Measurements from ENCODE around the gene TRPV5. TPM values are rescaled to one million over a fixed set of nuclear protein-coding genes. Genes with fewer than 3 reads are reported as not detected.

Gene TRPV5
- polyA plus RNA-seq, 1 donor: 0.73 TPM

- no CpG with 5 or more reads among the region's 2 CpGs for WGBS (ENCODE audit: insufficient coverage, low lambda C conversion rate)
- H3K36me3 ChIP-seq (ENCODE audit: control insufficient read depth, insufficient read depth, low read length): no peaks in the 10 kb centered on the region
- no peak overlapping the region for H3K4me3 ChIP-seq (ENCODE audit: low read length)
- H3K4me1 ChIP-seq (ENCODE audit: control insufficient read depth, insufficient read depth, low read length): peaks cover 15% of the 10 kb centered on the region
- H3K9me3 ChIP-seq (ENCODE audit: control insufficient read depth, low read depth, low read length): no peaks in the 10 kb centered on the region
- peak overlapping the region; percentile 8 for H3K27ac ChIP-seq (ENCODE audit: low read length)
- no peak for DNase-seq
- peaks cover 4% of the 10 kb centered on the region for H3K27me3 ChIP-seq (ENCODE audit: control insufficient read depth, insufficient read depth, low read length)
These were observed 23.1 kb downstream of the TRPV5 start for GRCh38 chr7:142910481-142910880.

- no peaks in the 10 kb centered on the region for H3K36me3 ChIP-seq (ENCODE audit: control insufficient read depth, insufficient read depth, low read length)
- H3K9me3 ChIP-seq (ENCODE audit: control insufficient read depth, low read depth, low read length): no peaks in the 10 kb centered on the region
- DNase-seq: peak; percentile 69 to 92
- H3K4me1 ChIP-seq (ENCODE audit: control insufficient read depth, insufficient read depth, low read length): peaks cover 15% of the 10 kb centered on the region
- peaks cover 4% of the 10 kb centered on the region for H3K27me3 ChIP-seq (ENCODE audit: control insufficient read depth, insufficient read depth, low read length)
- no peak overlapping the region for H3K4me3 ChIP-seq (ENCODE audit: low read length)
- H3K27ac ChIP-seq (ENCODE audit: low read length): peak overlapping the region; percentile 50
- WGBS (ENCODE audit: insufficient coverage, low lambda C conversion rate): no CpG with 5 or more reads among the region's 2 CpGs
These were observed 23.5 kb downstream of the TRPV5 start for GRCh38 chr7:142910031-142910433.

DNA sequence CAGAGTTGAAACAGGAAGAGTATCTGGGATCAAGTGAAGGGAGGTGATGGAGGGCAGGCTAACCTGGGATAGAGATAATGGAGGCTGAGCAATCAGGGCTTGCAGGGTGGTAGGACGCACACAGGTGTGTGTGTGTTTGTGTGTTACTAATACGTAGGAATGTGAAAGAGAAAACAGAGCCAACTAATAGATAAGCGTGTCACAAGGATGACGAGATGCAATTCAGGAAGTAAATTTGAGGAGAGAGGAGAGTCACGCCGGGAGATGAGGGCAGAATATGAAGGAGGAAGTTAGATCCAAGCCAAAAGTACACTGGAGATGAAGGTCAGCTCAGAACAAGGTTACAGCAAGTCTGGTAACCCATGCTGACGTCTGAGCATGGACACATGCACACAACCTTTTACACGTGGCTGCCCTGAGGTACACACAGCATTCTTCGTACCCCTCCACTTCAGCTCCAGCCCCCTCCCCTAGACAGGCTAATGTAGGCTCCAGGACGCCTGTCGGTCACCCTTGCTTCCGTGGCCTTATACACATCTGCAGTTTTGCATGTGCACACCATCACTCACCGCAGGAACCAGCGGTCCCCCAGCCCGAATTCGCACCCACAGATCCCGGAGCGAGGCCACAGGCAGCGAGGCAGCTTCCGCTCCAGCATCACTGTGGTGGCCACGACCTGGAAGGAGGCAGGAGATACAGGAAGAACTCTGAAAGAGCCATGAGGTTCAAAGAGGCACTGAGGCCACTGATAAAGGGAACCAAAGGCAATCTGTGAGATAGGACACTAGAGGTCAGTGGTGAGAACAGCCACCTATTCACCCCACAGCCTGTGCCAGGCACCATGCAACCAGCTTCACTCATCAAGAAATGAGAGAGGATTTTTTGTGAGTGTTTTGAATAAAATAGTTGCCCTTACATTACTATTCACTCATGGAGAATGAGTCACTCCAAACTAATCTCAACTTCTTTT is 24.3 kb downstream of the TRPV5 start:
- DNase-seq: peak; percentile 64 to 87
- 35% methylated on average over 5 of the region's 21 CpGs for WGBS (ENCODE audit: insufficient coverage, low lambda C conversion rate)
- Histone ChIP-seq H3K27me3 (ENCODE audit: control insufficient read depth, insufficient read depth, low read length) (peaks cover 2% of the 10 kb centered on the region), H3K9me3 (ENCODE audit: control insufficient read depth, low read depth, low read length) (no peaks in the 10 kb centered on the region), H3K4me3 (ENCODE audit: low read length) (no peak overlapping the region), H3K27ac (ENCODE audit: low read length) (peak overlapping the region; percentile 50), H3K36me3 (ENCODE audit: control insufficient read depth, insufficient read depth, low read length) (no peaks in the 10 kb centered on the region), H3K4me1 (ENCODE audit: control insufficient read depth, insufficient read depth, low read length) (peaks cover 15% of the 10 kb centered on the region)

GRCh38 chr7:142908290-142908689 is 25.3 kb downstream of the TRPV5 start:
- no peak overlapping the region for H3K4me3 ChIP-seq (ENCODE audit: low read length)
- DNase-seq: no peak
- H3K27ac ChIP-seq (ENCODE audit: low read length): no peak overlapping the region
- no peaks in the 10 kb centered on the region for H3K36me3 ChIP-seq (ENCODE audit: control insufficient read depth, insufficient read depth, low read length)
- no peaks in the 10 kb centered on the region for H3K9me3 ChIP-seq (ENCODE audit: control insufficient read depth, low read depth, low read length)
- peaks cover 15% of the 10 kb centered on the region for H3K4me1 ChIP-seq (ENCODE audit: control insufficient read depth, insufficient read depth, low read length)
- peaks cover 2% of the 10 kb centered on the region for H3K27me3 ChIP-seq (ENCODE audit: control insufficient read depth, insufficient read depth, low read length)
- WGBS (ENCODE audit: insufficient coverage, low lambda C conversion rate): no CpG with 5 or more reads among the region's 11 CpGs

DNA sequence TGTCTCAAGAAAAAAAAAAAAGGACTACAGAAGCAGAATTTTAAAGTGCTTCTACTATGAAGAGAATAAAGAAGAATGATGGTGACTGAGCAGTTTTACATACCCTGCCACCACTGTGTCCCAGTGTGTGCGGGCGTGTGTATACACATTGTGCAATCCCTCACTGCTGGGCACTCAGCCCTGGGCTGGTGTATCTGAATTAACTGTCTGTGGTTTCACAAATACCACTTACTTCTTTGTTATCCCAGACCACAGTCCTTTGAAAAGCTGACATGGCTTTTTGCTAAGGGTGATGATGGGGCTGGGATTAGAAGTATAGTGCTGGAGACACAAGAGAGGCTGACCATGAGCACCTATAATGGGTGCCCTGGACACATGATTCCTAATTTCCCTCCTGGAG is 26.9 kb downstream of the TRPV5 start:
- WGBS (ENCODE audit: insufficient coverage, low lambda C conversion rate): no CpG with 5 or more reads among the region's 2 CpGs

GRCh38 chr7:142905759-142906158 is 27.8 kb downstream of the TRPV5 start:
- no peak overlapping the region for H3K27ac ChIP-seq (ENCODE audit: low read length)
- H3K4me1 ChIP-seq (ENCODE audit: control insufficient read depth, insufficient read depth, low read length): peaks cover 12% of the 10 kb centered on the region
- 85% methylated on average over 2 of the region's 2 CpGs for WGBS (ENCODE audit: insufficient coverage, low lambda C conversion rate)
- H3K27me3 ChIP-seq (ENCODE audit: control insufficient read depth, insufficient read depth, low read length): no peaks in the 10 kb centered on the region
- H3K9me3 ChIP-seq (ENCODE audit: control insufficient read depth, low read depth, low read length): no peaks in the 10 kb centered on the region
- DNase-seq: no peak
- H3K36me3 ChIP-seq (ENCODE audit: control insufficient read depth, insufficient read depth, low read length): no peaks in the 10 kb centered on the region
- no peak overlapping the region for H3K4me3 ChIP-seq (ENCODE audit: low read length)

More for the DNA sequence above, 26.9 kb downstream of the TRPV5 start:
- Histone ChIP-seq H3K27ac (ENCODE audit: low read length) (no peak overlapping the region), H3K4me3 (ENCODE audit: low read length) (no peak overlapping the region), H3K36me3 (ENCODE audit: control insufficient read depth, insufficient read depth, low read length) (no peaks in the 10 kb centered on the region), H3K4me1 (ENCODE audit: control insufficient read depth, insufficient read depth, low read length) (peaks cover 15% of the 10 kb centered on the region), H3K27me3 (ENCODE audit: control insufficient read depth, insufficient read depth, low read length) (no peaks in the 10 kb centered on the region), H3K9me3 (ENCODE audit: control insufficient read depth, low read depth, low read length) (no peaks in the 10 kb centered on the region)
- DNase-seq: no peak

DNA sequence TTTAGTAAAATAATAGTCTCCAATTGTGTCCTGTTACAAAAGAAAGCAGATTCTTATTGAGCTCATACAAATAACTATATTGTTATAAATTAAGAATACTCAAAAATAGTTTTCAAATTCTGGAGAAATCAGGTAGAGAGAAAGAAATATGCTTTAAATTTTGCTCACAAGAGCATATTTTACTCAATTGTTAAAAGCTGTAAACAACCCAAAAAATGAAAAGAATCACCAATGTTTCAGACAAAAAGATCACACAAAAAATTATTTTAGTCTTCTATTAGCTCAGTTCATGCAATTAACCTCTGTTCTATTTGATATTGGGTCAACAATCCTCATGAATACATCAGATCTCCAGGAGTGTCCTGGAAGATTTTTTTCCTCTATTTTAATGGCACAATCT is 29.4 kb downstream of the TRPV5 start:
- H3K9me3 ChIP-seq (ENCODE audit: control insufficient read depth, low read depth, low read length): no peaks in the 10 kb centered on the region
- no peaks in the 10 kb centered on the region for H3K27me3 ChIP-seq (ENCODE audit: control insufficient read depth, insufficient read depth, low read length)
- peaks cover 2% of the 10 kb centered on the region for H3K4me1 ChIP-seq (ENCODE audit: control insufficient read depth, insufficient read depth, low read length)
- H3K27ac ChIP-seq (ENCODE audit: low read length): no peak overlapping the region
- no peaks in the 10 kb centered on the region for H3K36me3 ChIP-seq (ENCODE audit: control insufficient read depth, insufficient read depth, low read length)
- H3K4me3 ChIP-seq (ENCODE audit: low read length): no peak overlapping the region
- no peak for DNase-seq

GRCh38 chr7:142901426-142902259 is 31.9 kb downstream of the TRPV5 start:
- Histone ChIP-seq H3K4me1 (ENCODE audit: control insufficient read depth, insufficient read depth, low read length) (peaks cover 7% of the 10 kb centered on the region), H3K27ac (ENCODE audit: low read length) (no peak overlapping the region), H3K36me3 (ENCODE audit: control insufficient read depth, insufficient read depth, low read length) (no peaks in the 10 kb centered on the region), H3K9me3 (ENCODE audit: control insufficient read depth, low read depth, low read length) (no peaks in the 10 kb centered on the region), H3K27me3 (ENCODE audit: control insufficient read depth, insufficient read depth, low read length) (no peaks in the 10 kb centered on the region), H3K4me3 (ENCODE audit: low read length) (no peak overlapping the region)
- WGBS (ENCODE audit: insufficient coverage, low lambda C conversion rate): 88% methylated on average over 9 of the region's 15 CpGs
- no peak for DNase-seq

GRCh38 chr7:142899661-142900060 is 33.9 kb downstream of the TRPV5 start:
- H3K36me3 ChIP-seq (ENCODE audit: control insufficient read depth, insufficient read depth, low read length): no peaks in the 10 kb centered on the region
- no peak overlapping the region for H3K4me3 ChIP-seq (ENCODE audit: low read length)
- H3K27me3 ChIP-seq (ENCODE audit: control insufficient read depth, insufficient read depth, low read length): no peaks in the 10 kb centered on the region
- no peaks in the 10 kb centered on the region for H3K9me3 ChIP-seq (ENCODE audit: control insufficient read depth, low read depth, low read length)
- no peak overlapping the region for H3K27ac ChIP-seq (ENCODE audit: low read length)
- peaks cover 12% of the 10 kb centered on the region for H3K4me1 ChIP-seq (ENCODE audit: control insufficient read depth, insufficient read depth, low read length)
- WGBS (ENCODE audit: insufficient coverage, low lambda C conversion rate): no CpG with 5 or more reads among the region's 3 CpGs
- no peak for DNase-seq

DNA sequence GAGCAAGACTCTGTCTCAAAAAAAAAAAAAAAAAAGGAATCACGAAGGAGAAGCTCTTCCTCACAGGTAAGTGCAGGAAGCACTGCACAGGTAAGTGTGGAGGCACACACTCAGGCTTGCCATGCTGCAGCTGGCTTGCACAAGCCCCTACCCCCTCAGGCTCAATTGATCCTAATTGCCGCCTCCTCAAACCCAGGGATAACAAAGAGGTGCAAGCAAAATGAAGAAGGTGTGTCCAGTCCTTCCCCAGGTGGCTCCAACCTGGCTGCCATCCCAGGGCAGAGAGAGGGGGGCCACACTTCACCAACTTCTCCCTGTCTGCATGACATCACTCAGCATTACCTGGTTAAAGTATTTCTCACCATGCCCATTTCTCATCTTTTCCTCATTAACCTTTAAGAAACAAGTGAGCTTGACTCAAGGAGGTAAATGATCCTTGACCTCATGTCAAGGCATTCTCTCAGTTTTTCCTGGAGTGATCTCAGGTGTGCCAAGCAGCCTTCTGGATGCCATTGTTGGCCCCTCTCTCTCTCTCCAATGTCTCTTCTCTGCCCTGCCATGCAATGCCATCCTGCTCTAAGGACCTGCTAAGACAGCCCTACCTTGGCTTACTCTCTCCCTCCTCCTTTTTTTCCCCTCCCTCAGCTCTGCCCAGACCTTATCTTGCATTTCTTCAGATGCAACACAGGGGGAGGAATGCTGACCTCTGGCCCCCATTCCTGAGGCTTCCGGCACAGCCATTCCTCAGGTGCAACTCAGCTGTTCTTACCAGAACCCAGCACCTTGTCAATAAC is 35.0 kb downstream of the TRPV5 start:
- WGBS (ENCODE audit: insufficient coverage, low lambda C conversion rate): no CpG with 5 or more reads among the region's 3 CpGs
- peak; percentile 53 to 69 for DNase-seq
- Histone ChIP-seq H3K9me3 (ENCODE audit: control insufficient read depth, low read depth, low read length) (no peaks in the 10 kb centered on the region), H3K27me3 (ENCODE audit: control insufficient read depth, insufficient read depth, low read length) (no peaks in the 10 kb centered on the region), H3K36me3 (ENCODE audit: control insufficient read depth, insufficient read depth, low read length) (no peaks in the 10 kb centered on the region), H3K4me1 (ENCODE audit: control insufficient read depth, insufficient read depth, low read length) (peaks cover 20% of the 10 kb centered on the region), H3K4me3 (ENCODE audit: low read length) (no peak overlapping the region), H3K27ac (ENCODE audit: low read length) (no peak overlapping the region)
